CD4-positive, alpha-beta T cell treated with Interleukin-2 at 100 ng/mL for 4 hours (primary cell): ENCODE measurements around the gene CLEC2L.

Experiments used
- DNase-seq: peaks from one replicate; pipeline ENCODE4 v3.0.0-alpha.2; 2020; ENCODE audit warnings: low spot score

The CLEC2L gene

GRCh38 chr7:139523199-139523941 lies at the start of gene CLEC2L:
Gene CLEC2L (plus strand): TSS chr7:139523685. CDS start chr7:139523928, 243 bp downstream.
- no peak for DNase-seq

GRCh38 chr7:139476139-139476538 lies 47.3 kb upstream of the CLEC2L start:
- no peak for DNase-seq

GRCh38 chr7:139476891-139477290 lies 46.6 kb upstream of the CLEC2L start:
- no peak for DNase-seq

GRCh38 chr7:139479620-139480019 lies 43.9 kb upstream of the CLEC2L start:
- no peak for DNase-seq

- no peak for DNase-seq
These were observed 42.1 kb upstream of the CLEC2L start for GRCh38 chr7:139481364-139481763.

- DNase-seq = no peak
These were observed 41.4 kb upstream of the CLEC2L start for GRCh38 chr7:139482122-139482521.

GRCh38 chr7:139482662-139483466 lies 40.6 kb upstream of the CLEC2L start:
- DNase-seq = no peak

- no peak for DNase-seq
These were observed 36.0 kb upstream of the CLEC2L start for GRCh38 chr7:139487366-139488080.

GRCh38 chr7:139488810-139489209 lies 34.7 kb upstream of the CLEC2L start:
- DNase-seq = no peak

- DNase-seq = no peak
These were observed 33.4 kb upstream of the CLEC2L start for GRCh38 chr7:139490130-139490529.

GRCh38 chr7:139492293-139492692 lies 31.2 kb upstream of the CLEC2L start:
- no peak for DNase-seq

- DNase-seq = no peak
These were observed 28.5 kb upstream of the CLEC2L start for GRCh38 chr7:139494835-139495579.

GRCh38 chr7:139495580-139496125 lies 27.8 kb upstream of the CLEC2L start:
- no peak for DNase-seq

GRCh38 chr7:139496528-139496927 lies 27.0 kb upstream of the CLEC2L start:
- no peak for DNase-seq

GRCh38 chr7:139500770-139501138 lies 22.7 kb upstream of the CLEC2L start:
- DNase-seq = no peak

- DNase-seq = no peak
These were observed 21.3 kb upstream of the CLEC2L start for GRCh38 chr7:139502226-139502625.

- no peak for DNase-seq
These were observed 17.9 kb upstream of the CLEC2L start for GRCh38 chr7:139505563-139505962.

GRCh38 chr7:139509535-139509934 lies 13.9 kb upstream of the CLEC2L start:
- DNase-seq = no peak

- no peak for DNase-seq
These were observed 12.2 kb upstream of the CLEC2L start for GRCh38 chr7:139511315-139511714.

- no peak for DNase-seq
These were observed 8.2 kb upstream of the CLEC2L start for GRCh38 chr7:139515266-139515665.

GRCh38 chr7:139521439-139521838 lies 2.0 kb upstream of the CLEC2L start:
- no peak for DNase-seq

- DNase-seq = no peak
These were observed 671 bp upstream of the CLEC2L start for GRCh38 chr7:139522830-139523198.
